ENCODE data around the gene GPR137.
A peak's percentile ranks its signal among the peaks of the same experiment; 100 is the strongest.

The GPR137 gene

GRCh38 chr11:64260147-64260708, 25.4 kb upstream of the GPR137 start:
- intact Hi-C loops (cut with DNase I): no loop called here
- no peak for DNase-seq

GRCh38 chr11:64261556-64262080, 24.0 kb upstream of the GPR137 start:
- intact Hi-C loops (cut with DNase I): no loop called here
- no peak for DNase-seq

- no peak for DNase-seq
- intact Hi-C loops (cut with DNase I): no loop called here
Measured at GRCh38 chr11:64262271-64263002, 23.2 kb upstream of the GPR137 start.

GRCh38 chr11:64263021-64263946, 22.4 kb upstream of the GPR137 start:
- intact Hi-C loops (cut with DNase I): no loop called here
- DNase-seq: no peak

GRCh38 chr11:64263947-64264317, 21.7 kb upstream of the GPR137 start:
- DNase-seq: no peak
- intact Hi-C loops (cut with DNase I): no loop called here

GRCh38 chr11:64264371-64264852, 21.2 kb upstream of the GPR137 start:
- DNase-seq: no peak
- intact Hi-C loops (cut with DNase I): no loop called here

GRCh38 chr11:64265176-64266160, 20.2 kb upstream of the GPR137 start:
- intact Hi-C loops (cut with DNase I): no loop called here
- DNase-seq: no peak

GRCh38 chr11:64266339-64266738, 19.3 kb upstream of the GPR137 start:
- intact Hi-C loops (cut with DNase I): no loop called here
- DNase-seq: no peak

GRCh38 chr11:64267207-64267945, 18.3 kb upstream of the GPR137 start:
- intact Hi-C loops (cut with DNase I): no loop called here
- DNase-seq: no peak

GRCh38 chr11:64268025-64268892, 17.4 kb upstream of the GPR137 start:
- DNase-seq: no peak
- intact Hi-C loops (cut with DNase I): no loop called here

- peak in 17 of 42 donors; percentile 28 to 72 (median 52) for DNase-seq
- intact Hi-C loops (cut with DNase I): no loop called here
Measured at GRCh38 chr11:64268893-64269539, 16.6 kb upstream of the GPR137 start.

- peak; percentile 98 to 100 (median 99) for DNase-seq
- intact Hi-C loops (cut with DNase I): loop anchor here (2.0 kb wide), 2 partner anchors 15 to 35 kb away; partner anchors contain the start of genes BAD, ESRRA and GPR137
Measured at GRCh38 chr11:64269540-64270220, 16.0 kb upstream of the GPR137 start.

- intact Hi-C loops (cut with DNase I): no loop called here
- no peak for DNase-seq
Measured at GRCh38 chr11:64275031-64275800, 10.4 kb upstream of the GPR137 start.

- intact Hi-C loops (cut with DNase I): no loop called here
- DNase-seq: no peak
Measured at GRCh38 chr11:64275841-64276240, 9.8 kb upstream of the GPR137 start.

Measured in head of caudate nucleus (tissue), 42 donors.